ENCODE results near the gene GPX3. TPM values are rescaled to one million over a fixed set of nuclear protein-coding genes. Genes with fewer than 3 reads are reported as not detected.

Gene GPX3
- total RNA-seq, 4 donors from 2014 or later = 252 to 758 (median 352) TPM

DNA sequence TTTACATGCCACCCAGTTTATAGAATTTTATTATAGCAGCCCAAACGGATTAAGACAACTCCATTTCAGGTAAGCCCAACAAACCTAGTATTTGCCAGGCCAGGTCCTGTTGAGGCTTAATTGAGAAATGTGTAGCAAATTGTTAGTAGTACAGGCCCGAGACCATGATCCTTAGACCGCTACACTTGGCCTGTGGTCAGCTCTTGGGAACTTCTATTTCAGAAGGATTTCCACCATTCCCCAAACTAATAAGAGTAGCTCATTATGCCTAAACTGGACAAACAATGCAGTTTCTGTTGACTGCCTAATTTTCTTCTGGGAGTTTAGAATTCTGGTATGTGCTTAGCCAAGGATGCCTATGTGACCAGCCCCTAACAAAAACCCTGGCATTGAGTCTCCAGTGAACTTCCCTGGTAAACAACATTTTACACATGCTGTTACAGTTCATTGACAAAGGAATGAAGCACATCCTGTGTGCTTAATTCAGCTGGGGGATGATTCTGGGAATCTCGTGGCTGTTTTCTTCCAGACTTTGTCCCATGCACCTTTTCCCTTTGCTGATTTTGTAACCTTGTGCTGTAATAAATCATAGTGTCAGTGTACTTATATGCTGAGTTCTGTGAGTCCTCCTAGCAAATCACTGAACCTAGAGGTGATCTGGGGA, 5.6 kb upstream of the GPX3 start:
- TF ChIP-seq POLR2AphosphoS5 (IDR thresholded peaks at IDR 0.05) (peak in 1 of 3 donors; percentile 39), POLR2A (IDR thresholded peaks at IDR 0.05) (no peak), EP300 (IDR thresholded peaks at IDR 0.05; ENCODE audit: low read depth) (no peak)
- TF ChIP-seq, protein P1, sequence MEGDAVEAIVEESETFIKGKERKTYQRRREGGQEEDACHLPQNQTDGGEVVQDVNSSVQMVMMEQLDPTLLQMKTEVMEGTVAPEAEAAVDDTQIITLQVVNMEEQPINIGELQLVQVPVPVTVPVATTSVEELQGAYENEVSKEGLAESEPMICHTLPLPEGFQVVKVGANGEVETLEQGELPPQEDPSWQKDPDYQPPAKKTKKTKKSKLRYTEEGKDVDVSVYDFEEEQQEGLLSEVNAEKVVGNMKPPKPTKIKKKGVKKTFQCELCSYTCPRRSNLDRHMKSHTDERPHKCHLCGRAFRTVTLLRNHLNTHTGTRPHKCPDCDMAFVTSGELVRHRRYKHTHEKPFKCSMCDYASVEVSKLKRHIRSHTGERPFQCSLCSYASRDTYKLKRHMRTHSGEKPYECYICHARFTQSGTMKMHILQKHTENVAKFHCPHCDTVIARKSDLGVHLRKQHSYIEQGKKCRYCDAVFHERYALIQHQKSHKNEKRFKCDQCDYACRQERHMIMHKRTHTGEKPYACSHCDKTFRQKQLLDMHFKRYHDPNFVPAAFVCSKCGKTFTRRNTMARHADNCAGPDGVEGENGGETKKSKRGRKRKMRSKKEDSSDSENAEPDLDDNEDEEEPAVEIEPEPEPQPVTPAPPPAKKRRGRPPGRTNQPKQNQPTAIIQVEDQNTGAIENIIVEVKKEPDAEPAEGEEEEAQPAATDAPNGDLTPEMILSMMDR (IDR thresholded peaks at IDR 0.05) = no peak
- peak overlapping the region in 3 of 4 donors; percentile 4 to 62 (median 16) for H3K27ac ChIP-seq
- H3K4me3 ChIP-seq = no peak overlapping the region
- no peaks in the 10 kb centered on the region for H3K36me3 ChIP-seq
- intact Hi-C loops (cut with DNase I; ENCODE audit: low total_unique reads) = no loop called here
- peaks cover 0 to 3% (median under 1%) of the 10 kb centered on the region in 4 donors for H3K4me1 ChIP-seq
- DNase-seq = no peak
- WGBS, 2 donors (ENCODE audit: low coverage in 1 of 2) = 43 to 66% methylated on average over 1 to 4 of the region's 4 CpGs
- in situ Hi-C loops (cut with MboI; ENCODE audit: low pct_ligation_motif_present in 1 of 4, low pct_unique_long_range_greater_than_20kb in 1 of 4, low sequenced_read_pairs in 3 of 4) = no loop called here
- no peaks in the 10 kb centered on the region for H3K27me3 ChIP-seq
- no peaks in the 10 kb centered on the region for H3K9me3 ChIP-seq

DNA sequence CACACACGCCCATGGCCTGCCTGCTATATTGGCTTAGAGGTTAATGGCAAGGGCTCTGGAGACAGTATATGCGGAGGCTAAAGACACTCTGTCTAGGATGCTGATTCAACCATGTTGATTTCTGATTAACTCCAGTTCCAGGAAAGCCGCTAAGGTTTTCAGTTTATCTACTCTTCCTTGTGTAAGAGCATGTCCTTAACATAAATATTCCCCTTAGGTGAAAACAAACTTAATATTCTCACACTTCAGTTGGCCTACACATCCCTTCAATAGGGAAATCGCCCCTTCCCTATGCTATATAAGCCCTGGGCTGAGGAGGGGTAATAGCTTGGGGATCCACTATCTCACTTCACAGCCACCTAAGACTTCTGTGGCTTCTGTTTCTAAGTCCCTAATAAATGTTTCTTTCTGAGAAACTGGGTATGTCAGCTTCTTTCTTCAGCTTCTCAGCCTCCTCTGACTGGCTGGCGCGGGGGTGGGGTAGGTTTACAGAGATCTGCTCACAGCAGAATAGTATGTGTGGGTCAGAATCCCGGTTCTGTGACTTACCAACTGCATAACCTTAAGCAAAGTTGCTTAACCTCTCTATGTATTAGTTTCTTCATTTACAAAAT, 4.3 kb upstream of the GPX3 start:
- peaks cover 0 to 15% (median 10%) of the 10 kb centered on the region in 4 donors for H3K4me1 ChIP-seq
- no peak for DNase-seq
- intact Hi-C loops (cut with DNase I; ENCODE audit: low total_unique reads) = no loop called here
- no peak for TF ChIP-seq POLR2A (IDR thresholded peaks at IDR 0.05)
- TF ChIP-seq POLR2AphosphoS5 (IDR thresholded peaks at IDR 0.05) = no peak
- TF ChIP-seq EP300 (IDR thresholded peaks at IDR 0.05; ENCODE audit: low read depth) = no peak
- TF ChIP-seq, protein P1 (IDR thresholded peaks at IDR 0.05) = no peak
- H3K27me3 ChIP-seq = no peaks in the 10 kb centered on the region
- no peaks in the 10 kb centered on the region for H3K9me3 ChIP-seq
- in situ Hi-C loops (cut with MboI; ENCODE audit: low pct_ligation_motif_present in 1 of 4, low pct_unique_long_range_greater_than_20kb in 1 of 4, low sequenced_read_pairs in 3 of 4) = no loop called here
- 90 to 91% methylated on average over 3 to 7 of the region's 7 CpGs for WGBS, 2 donors (ENCODE audit: low coverage in 1 of 2)
- H3K4me3 ChIP-seq = no peak overlapping the region
- no peaks in the 10 kb centered on the region for H3K36me3 ChIP-seq
- H3K27ac ChIP-seq = peak overlapping the region in 2 of 4 donors; percentile 4 to 62

DNA sequence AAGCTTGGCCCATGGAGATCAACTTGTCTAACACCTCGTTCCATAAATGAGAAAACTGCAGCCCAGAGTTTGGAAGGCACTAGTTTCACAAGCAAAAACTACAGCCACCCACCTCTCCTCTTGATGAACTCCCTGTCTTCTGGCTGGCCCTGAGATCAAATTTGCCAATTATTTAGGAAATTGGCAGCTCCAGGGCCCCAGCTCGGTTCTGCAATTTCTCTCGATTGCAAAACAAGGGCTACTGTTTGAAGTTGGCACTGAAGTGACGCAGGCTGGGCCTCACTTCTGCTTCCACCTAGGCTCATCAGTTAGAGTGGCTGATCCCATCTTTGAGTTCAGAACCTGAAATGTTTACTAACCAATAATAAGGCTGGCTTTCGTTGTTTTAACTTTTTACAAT, 3.7 kb upstream of the GPX3 start:
- in situ Hi-C loops (cut with MboI; ENCODE audit: low pct_ligation_motif_present in 1 of 4, low pct_unique_long_range_greater_than_20kb in 1 of 4, low sequenced_read_pairs in 3 of 4) = no loop called here
- Histone ChIP-seq H3K27me3 (no peaks in the 10 kb centered on the region), H3K27ac (peak overlapping the region in 2 of 4 donors; percentile 22 to 62), H3K4me3 (no peak overlapping the region), H3K4me1 (peaks cover 0 to 17% (median 12%) of the 10 kb centered on the region in 4 donors), H3K36me3 (no peaks in the 10 kb centered on the region), H3K9me3 (no peaks in the 10 kb centered on the region)
- no peak for DNase-seq
- intact Hi-C loops (cut with DNase I; ENCODE audit: low total_unique reads) = no loop called here
- 72 to 78% methylated on average over 2 to 5 of the region's 5 CpGs for WGBS, 2 donors (ENCODE audit: low coverage in 1 of 2)
- TF ChIP-seq, protein P1 (IDR thresholded peaks at IDR 0.05) = no peak
- TF ChIP-seq POLR2A (IDR thresholded peaks at IDR 0.05) = no peak
- TF ChIP-seq EP300 (IDR thresholded peaks at IDR 0.05; ENCODE audit: low read depth) = no peak
- no peak for TF ChIP-seq POLR2AphosphoS5 (IDR thresholded peaks at IDR 0.05)

DNA sequence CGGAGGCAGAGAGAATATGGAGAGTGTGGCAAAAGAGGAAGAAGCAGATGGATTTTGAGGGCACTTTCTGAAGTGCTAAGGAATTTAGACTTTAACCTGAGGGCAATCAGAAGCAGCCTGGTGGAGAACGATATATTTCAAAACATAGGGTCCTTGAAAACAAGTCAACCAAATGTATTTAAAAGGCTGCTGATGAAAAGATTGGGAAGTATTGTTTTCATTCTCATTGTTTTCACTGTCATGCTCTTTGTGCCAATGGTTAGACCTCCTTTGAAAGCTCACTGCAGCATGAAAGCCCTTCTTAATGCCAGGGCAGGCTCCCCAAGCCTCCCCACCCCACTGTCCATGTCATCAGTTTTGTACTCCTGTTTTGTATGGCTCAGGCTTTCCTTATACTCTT, 2.5 kb upstream of the GPX3 start:
- no peak overlapping the region for H3K27ac ChIP-seq
- no peak overlapping the region for H3K4me3 ChIP-seq
- in situ Hi-C loops (cut with MboI; ENCODE audit: low pct_ligation_motif_present in 1 of 4, low pct_unique_long_range_greater_than_20kb in 1 of 4, low sequenced_read_pairs in 3 of 4) (no loop called here), intact Hi-C loops (cut with DNase I; ENCODE audit: low total_unique reads) (no loop called here)
- peaks cover 0 to 19% (median 12%) of the 10 kb centered on the region in 4 donors for H3K4me1 ChIP-seq
- DNase-seq = no peak
- TF ChIP-seq POLR2A (IDR thresholded peaks at IDR 0.05) = no peak
- no peak for TF ChIP-seq POLR2AphosphoS5 (IDR thresholded peaks at IDR 0.05)
- TF ChIP-seq, protein P1 (IDR thresholded peaks at IDR 0.05) = no peak
- TF ChIP-seq EP300 (IDR thresholded peaks at IDR 0.05; ENCODE audit: low read depth) = no peak
- no peaks in the 10 kb centered on the region for H3K36me3 ChIP-seq
- no peaks in the 10 kb centered on the region for H3K9me3 ChIP-seq
- WGBS, 2 donors (ENCODE audit: low coverage in 1 of 2) = 81 to 88% methylated on average over 2 of the region's 2 CpGs
- no peaks in the 10 kb centered on the region for H3K27me3 ChIP-seq

Measured in transverse colon (tissue), 4 donors.